Neural cell (in vitro differentiated cells): Measurements from ENCODE around the gene C20orf141. TPM values are rescaled to one million over a fixed set of nuclear protein-coding genes. Genes with fewer than 3 reads are reported as not detected.

ENCODE experiments used
- H2AFZ ChIP-seq: fragments of 200-600, 300-800 bp; sonication (generic), shearing (Covaris generic); 2 replicates; pipeline ENCODE4 v1.6.0; 2014; ENCODE audit warnings: low read depth, mild to moderate bottlenecking, antibody characterized with exemption, low read length, moderate library complexity
- H3F3A ChIP-seq: fragments of 200-600 bp; shearing (Covaris generic); 2 replicates; pipeline ENCODE4 v1.6.1; 2016; ENCODE audit warnings: mild to moderate bottlenecking, moderate library complexity, mixed read lengths, antibody characterized with exemption, low read length; ENCODE audit not compliant: insufficient read depth, poor library complexity, severe bottlenecking
- H3K27ac ChIP-seq: fragments of 200-600, 300-800 bp; sonication (generic), shearing (Covaris generic); 2 replicates; pipeline ENCODE4 v1.5.1; 2014; ENCODE audit warnings: mild to moderate bottlenecking, low read length, moderate library complexity
- H3K27me3 ChIP-seq: fragments of 300-800, 200-600 bp; sonication (generic), shearing (Covaris generic); 2 replicates; pipeline ENCODE4 v1.6.0; 2014; ENCODE audit warnings: mild to moderate bottlenecking, low read depth, low read length, moderate library complexity; ENCODE audit not compliant: insufficient read depth
- H3K36me3 ChIP-seq: fragments of 300-800, 200-600 bp; sonication (generic), shearing (Covaris generic); 2 replicates; pipeline ENCODE4 v1.5.1; 2014; ENCODE audit warnings: mild to moderate bottlenecking, antibody characterized with exemption, low read length, moderate library complexity; ENCODE audit not compliant: insufficient read depth
- H3K4me2 ChIP-seq: fragments of 300-800, 200-600 bp; sonication (generic), shearing (Covaris generic); 2 replicates; pipeline ENCODE4 v1.6.0; 2014; ENCODE audit warnings: mild to moderate bottlenecking, low read length
- H3K4me3 ChIP-seq: fragments of 300-800, 200-600 bp; sonication (generic), shearing (Covaris generic); 2 replicates; pipeline ENCODE4 v1.5.1; 2014; ENCODE audit warnings: mild to moderate bottlenecking, low read length, moderate library complexity
- H3K79me2 ChIP-seq: fragments of 200-600 bp; shearing (Covaris generic); replicated peaks from 2 replicates; pipeline ENCODE4 v1.6.0; 2014; ENCODE audit warnings: mild to moderate bottlenecking, low read length, moderate library complexity; ENCODE audit not compliant: insufficient read depth
- H3K9ac ChIP-seq: fragments of 300-800, 200-600 bp; sonication (generic), shearing (Covaris generic); 2 replicates; pipeline ENCODE4 v1.6.1; 2016; ENCODE audit warnings: mild to moderate bottlenecking, low read length, mixed read lengths
- H3K9me2 ChIP-seq: fragments of 200-600 bp; shearing (Covaris generic); 2 replicates; pipeline ENCODE4 v1.6.1; 2016; ENCODE audit warnings: mild to moderate bottlenecking, low read length, mixed read lengths; ENCODE audit not compliant: insufficient read depth
- H3K9me3 ChIP-seq: fragments of 200-600, 300-800 bp; sonication (generic), shearing (Covaris generic); 2 replicates; pipeline ENCODE4 v1.6.1; 2016; ENCODE audit warnings: mild to moderate bottlenecking, mixed run types, low read length, moderate library complexity, mixed read lengths
- H4K20me1 ChIP-seq: fragments of 200-600 bp; shearing (Covaris generic); 2 replicates; pipeline ENCODE4 v1.6.1; 2016; ENCODE audit warnings: mild to moderate bottlenecking, mixed run types; ENCODE audit not compliant: insufficient read depth
- EP300 ChIP-seq: fragments of 450-650 bp; conservative IDR thresholded peaks from 2 replicates; pipeline ENCODE4 v1.6.1; 2014; ENCODE audit warnings: antibody characterized with exemption, mild to moderate bottlenecking, moderate library complexity; ENCODE audit not compliant: poor library complexity, severe bottlenecking
- EZH2 ChIP-seq: fragments of 200-600, 300-800 bp; shearing (Covaris generic), sonication (generic); IDR thresholded peaks from 2 replicates; pipeline ENCODE4 v1.6.1; 2014; ENCODE audit warnings: antibody characterized with exemption, low read length, borderline replicate concordance, mild to moderate bottlenecking; ENCODE audit not compliant: insufficient read depth, poor library complexity, severe bottlenecking
- MXI1 ChIP-seq: fragments of 450-650 bp; conservative IDR thresholded peaks from 2 replicates; pipeline ENCODE4 v1.6.1; 2014; ENCODE audit warnings: antibody characterized with exemption, mild to moderate bottlenecking; ENCODE audit not compliant: poor library complexity, severe bottlenecking
- POLR2AphosphoS5 ChIP-seq: IDR thresholded peaks from 2 replicates; pipeline ENCODE4 v1.6.1; 2012
- RAD21 ChIP-seq: fragments of 450-650 bp; conservative IDR thresholded peaks from 2 replicates; pipeline ENCODE4 v1.6.1; 2014; ENCODE audit warnings: antibody characterized with exemption, mild to moderate bottlenecking, moderate library complexity
- SMC3 ChIP-seq: fragments of 450-650 bp; conservative IDR thresholded peaks from 2 replicates; pipeline ENCODE4 v1.6.1; 2014; ENCODE audit warnings: antibody characterized with exemption, mild to moderate bottlenecking, moderate library complexity; ENCODE audit not compliant: poor library complexity
- TAF1 ChIP-seq: IDR thresholded peaks from 2 replicates; pipeline ENCODE4 v1.6.1; 2012; ENCODE audit warnings: low read depth
- polyA plus RNA-seq: library from polyadenylated mRNA; depleted of rRNA; stranded (reverse); fragments of >200 nt; gene quantifications from 2 replicates; pipeline ENCODE4 v1.2.3, GENCODE V29; 2014
- TF ChIP-seq, protein P1 (sequence below): fragments of 450-650 bp; IDR thresholded peaks from 2 replicates; pipeline ENCODE4 v1.5.1; 2014; ENCODE audit warnings: antibody characterized with exemption, mild to moderate bottlenecking, moderate library complexity; ENCODE audit not compliant: poor library complexity, severe bottlenecking
- TF ChIP-seq, protein P2 (sequence below): IDR thresholded peaks from 2 replicates; pipeline ENCODE4 v1.6.1; 2012; ENCODE audit warnings: borderline replicate concordance

C20orf141 gene
- polyA plus RNA-seq, 1 donor from 2014 or later = not detected

DNA sequence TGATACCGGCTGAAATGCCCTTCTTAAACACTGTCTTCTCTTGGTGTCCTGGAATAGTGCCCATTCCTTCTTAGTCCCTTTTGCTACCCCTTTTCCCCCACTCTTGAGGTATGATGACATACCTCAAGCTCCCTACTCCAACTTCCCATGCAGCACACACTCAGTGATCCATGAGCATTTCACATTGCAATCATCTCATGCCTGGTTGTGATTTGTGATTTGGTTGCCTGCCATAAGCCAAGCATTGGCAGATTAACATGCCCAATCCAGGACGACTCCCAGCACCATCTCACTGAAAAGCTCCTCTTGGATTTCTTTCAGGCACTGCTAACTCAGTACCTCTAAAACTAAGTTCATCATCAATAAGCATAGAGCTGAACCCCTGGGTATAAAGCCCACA lies 43.8 kb downstream of the C20orf141 start:
- no peaks in the 10 kb centered on the region for H3K9me2 ChIP-seq
- H3F3A ChIP-seq = no peaks in the 10 kb centered on the region
- no peak overlapping the region for H2AFZ ChIP-seq
- TF ChIP-seq, protein P1, sequence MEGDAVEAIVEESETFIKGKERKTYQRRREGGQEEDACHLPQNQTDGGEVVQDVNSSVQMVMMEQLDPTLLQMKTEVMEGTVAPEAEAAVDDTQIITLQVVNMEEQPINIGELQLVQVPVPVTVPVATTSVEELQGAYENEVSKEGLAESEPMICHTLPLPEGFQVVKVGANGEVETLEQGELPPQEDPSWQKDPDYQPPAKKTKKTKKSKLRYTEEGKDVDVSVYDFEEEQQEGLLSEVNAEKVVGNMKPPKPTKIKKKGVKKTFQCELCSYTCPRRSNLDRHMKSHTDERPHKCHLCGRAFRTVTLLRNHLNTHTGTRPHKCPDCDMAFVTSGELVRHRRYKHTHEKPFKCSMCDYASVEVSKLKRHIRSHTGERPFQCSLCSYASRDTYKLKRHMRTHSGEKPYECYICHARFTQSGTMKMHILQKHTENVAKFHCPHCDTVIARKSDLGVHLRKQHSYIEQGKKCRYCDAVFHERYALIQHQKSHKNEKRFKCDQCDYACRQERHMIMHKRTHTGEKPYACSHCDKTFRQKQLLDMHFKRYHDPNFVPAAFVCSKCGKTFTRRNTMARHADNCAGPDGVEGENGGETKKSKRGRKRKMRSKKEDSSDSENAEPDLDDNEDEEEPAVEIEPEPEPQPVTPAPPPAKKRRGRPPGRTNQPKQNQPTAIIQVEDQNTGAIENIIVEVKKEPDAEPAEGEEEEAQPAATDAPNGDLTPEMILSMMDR = no peak
- TF ChIP-seq EZH2 (no peak), RAD21 (no peak)
- H3K4me3 ChIP-seq = no peak overlapping the region
- no peaks in the 10 kb centered on the region for H3K36me3 ChIP-seq
- no peak overlapping the region for H3K27ac ChIP-seq
- no peaks in the 10 kb centered on the region for H3K27me3 ChIP-seq
- H3K9ac ChIP-seq = no peak overlapping the region
- H3K4me2 ChIP-seq = no peak overlapping the region
- no peaks in the 10 kb centered on the region for H3K79me2 ChIP-seq
- H3K9me3 ChIP-seq = no peaks in the 10 kb centered on the region
- H4K20me1 ChIP-seq = no peaks in the 10 kb centered on the region

DNA sequence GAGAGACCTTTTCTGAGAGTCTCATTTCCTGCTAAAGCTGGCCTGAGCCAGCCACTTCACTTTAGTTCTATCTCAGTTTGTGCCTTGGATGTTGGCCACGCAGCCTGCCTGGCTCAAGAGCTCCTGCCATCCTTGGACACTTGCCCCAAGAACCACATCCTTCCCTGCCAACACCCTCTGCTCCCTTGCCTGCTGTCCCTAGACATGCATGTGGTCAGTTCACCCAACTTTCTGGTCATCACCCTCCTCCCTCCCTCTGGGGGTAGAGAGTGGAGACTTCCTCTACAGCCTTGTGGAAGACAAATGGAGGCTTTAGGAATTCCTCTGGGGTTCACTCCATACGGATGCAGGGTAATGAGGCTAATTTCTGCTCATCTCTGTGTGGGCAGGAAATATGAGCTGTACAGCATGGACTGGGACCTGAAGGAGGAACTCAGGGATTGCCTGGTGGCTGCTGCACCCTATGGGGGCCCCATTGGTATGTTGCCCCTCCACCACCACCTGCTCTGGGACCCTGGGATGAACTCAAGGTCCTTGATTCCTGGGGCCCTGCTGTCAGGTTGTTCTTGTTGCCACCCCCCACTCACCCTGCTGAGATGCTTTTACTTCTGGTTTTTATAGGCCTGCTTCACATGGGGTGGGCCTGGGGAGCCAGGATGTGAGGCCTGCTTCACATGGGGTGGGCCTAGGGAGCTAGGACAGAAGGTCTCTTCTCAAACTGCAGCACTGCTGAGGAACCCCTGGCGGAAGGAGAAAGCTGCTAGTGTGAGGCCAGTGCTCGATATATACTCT lies 44.7 kb downstream of the C20orf141 start:
- no peak overlapping the region for H3K4me3 ChIP-seq
- no peaks in the 10 kb centered on the region for H3K79me2 ChIP-seq
- no peaks in the 10 kb centered on the region for H3K36me3 ChIP-seq
- TF ChIP-seq POLR2AphosphoS5 (no peak), MXI1 (no peak), RAD21 (no peak), EP300 (no peak), SMC3 (no peak), EZH2 (no peak), TAF1 (no peak)
- TF ChIP-seq, protein P1 = no peak
- TF ChIP-seq, protein P2, sequence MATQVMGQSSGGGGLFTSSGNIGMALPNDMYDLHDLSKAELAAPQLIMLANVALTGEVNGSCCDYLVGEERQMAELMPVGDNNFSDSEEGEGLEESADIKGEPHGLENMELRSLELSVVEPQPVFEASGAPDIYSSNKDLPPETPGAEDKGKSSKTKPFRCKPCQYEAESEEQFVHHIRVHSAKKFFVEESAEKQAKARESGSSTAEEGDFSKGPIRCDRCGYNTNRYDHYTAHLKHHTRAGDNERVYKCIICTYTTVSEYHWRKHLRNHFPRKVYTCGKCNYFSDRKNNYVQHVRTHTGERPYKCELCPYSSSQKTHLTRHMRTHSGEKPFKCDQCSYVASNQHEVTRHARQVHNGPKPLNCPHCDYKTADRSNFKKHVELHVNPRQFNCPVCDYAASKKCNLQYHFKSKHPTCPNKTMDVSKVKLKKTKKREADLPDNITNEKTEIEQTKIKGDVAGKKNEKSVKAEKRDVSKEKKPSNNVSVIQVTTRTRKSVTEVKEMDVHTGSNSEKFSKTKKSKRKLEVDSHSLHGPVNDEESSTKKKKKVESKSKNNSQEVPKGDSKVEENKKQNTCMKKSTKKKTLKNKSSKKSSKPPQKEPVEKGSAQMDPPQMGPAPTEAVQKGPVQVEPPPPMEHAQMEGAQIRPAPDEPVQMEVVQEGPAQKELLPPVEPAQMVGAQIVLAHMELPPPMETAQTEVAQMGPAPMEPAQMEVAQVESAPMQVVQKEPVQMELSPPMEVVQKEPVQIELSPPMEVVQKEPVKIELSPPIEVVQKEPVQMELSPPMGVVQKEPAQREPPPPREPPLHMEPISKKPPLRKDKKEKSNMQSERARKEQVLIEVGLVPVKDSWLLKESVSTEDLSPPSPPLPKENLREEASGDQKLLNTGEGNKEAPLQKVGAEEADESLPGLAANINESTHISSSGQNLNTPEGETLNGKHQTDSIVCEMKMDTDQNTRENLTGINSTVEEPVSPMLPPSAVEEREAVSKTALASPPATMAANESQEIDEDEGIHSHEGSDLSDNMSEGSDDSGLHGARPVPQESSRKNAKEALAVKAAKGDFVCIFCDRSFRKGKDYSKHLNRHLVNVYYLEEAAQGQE = no peak
- H3K9me3 ChIP-seq = no peaks in the 10 kb centered on the region
- no peak overlapping the region for H2AFZ ChIP-seq
- H3K9me2 ChIP-seq = no peaks in the 10 kb centered on the region
- H3K27ac ChIP-seq = no peak overlapping the region
- H3K27me3 ChIP-seq = no peaks in the 10 kb centered on the region
- no peak overlapping the region for H3K9ac ChIP-seq
- no peaks in the 10 kb centered on the region for H4K20me1 ChIP-seq
- no peak overlapping the region for H3K4me2 ChIP-seq
- no peaks in the 10 kb centered on the region for H3F3A ChIP-seq
